ENCODE results near the gene JAM3.
A peak's percentile ranks its signal among the peaks of the same experiment; 100 is the strongest.

JAM3 gene

GRCh38 chr11:134119094-134119493 is 50.2 kb downstream of the JAM3 start:
- H3K4me3 ChIP-seq (ENCODE audit: low read depth, low read length) = no peak overlapping the region
- DNase-seq (ENCODE audit: low read depth) = peak; percentile 64
- TF ChIP-seq CTCF (IDR thresholded peaks at IDR 0.05; ENCODE audit: low read depth, low read length, missing control alignments) = no peak

GRCh38 chr11:134120143-134120850 is 51.4 kb downstream of the JAM3 start:
- TF ChIP-seq CTCF (IDR thresholded peaks at IDR 0.05; ENCODE audit: low read depth, low read length, missing control alignments) = no peak
- in situ Hi-C loops (cut with HindIII; ENCODE audit: low sequenced_read_pairs) = no loop called here
- peak; percentile 91 for DNase-seq (ENCODE audit: low read depth)
- H3K4me3 ChIP-seq (ENCODE audit: low read depth, low read length) = peak overlapping the region; percentile 8

More at GRCh38 chr11:134119094-134119493, 50.2 kb downstream of the JAM3 start:
- in situ Hi-C loops (cut with HindIII; ENCODE audit: low sequenced_read_pairs) = no loop called here

GRCh38 chr11:134120921-134121526 is 52.2 kb downstream of the JAM3 start:
- in situ Hi-C loops (cut with HindIII; ENCODE audit: low sequenced_read_pairs) = no loop called here
- no peak for DNase-seq (ENCODE audit: low read depth)
- no peak for TF ChIP-seq CTCF (IDR thresholded peaks at IDR 0.05; ENCODE audit: low read depth, low read length, missing control alignments)
- H3K4me3 ChIP-seq (ENCODE audit: low read depth, low read length) = no peak overlapping the region

- in situ Hi-C loops (cut with HindIII; ENCODE audit: low sequenced_read_pairs) = no loop called here
- H3K4me3 ChIP-seq (ENCODE audit: low read depth, low read length) = peak overlapping the region; percentile 42
- no peak for TF ChIP-seq CTCF (IDR thresholded peaks at IDR 0.05; ENCODE audit: low read depth, low read length, missing control alignments)
- DNase-seq (ENCODE audit: low read depth) = no peak
Observed at GRCh38 chr11:134124660-134125451, 56.0 kb downstream of the JAM3 start.

GRCh38 chr11:134125507-134125906 is 56.6 kb downstream of the JAM3 start:
- DNase-seq (ENCODE audit: low read depth) = no peak
- H3K4me3 ChIP-seq (ENCODE audit: low read depth, low read length) = no peak overlapping the region
- TF ChIP-seq CTCF (IDR thresholded peaks at IDR 0.05; ENCODE audit: low read depth, low read length, missing control alignments) = no peak
- in situ Hi-C loops (cut with HindIII; ENCODE audit: low sequenced_read_pairs) = no loop called here

GRCh38 chr11:134126217-134126822 is 57.4 kb downstream of the JAM3 start:
- in situ Hi-C loops (cut with HindIII; ENCODE audit: low sequenced_read_pairs) = no loop called here
- TF ChIP-seq CTCF (IDR thresholded peaks at IDR 0.05; ENCODE audit: low read depth, low read length, missing control alignments) = no peak
- no peak overlapping the region for H3K4me3 ChIP-seq (ENCODE audit: low read depth, low read length)
- no peak for DNase-seq (ENCODE audit: low read depth)
